SK-N-SH (cell line): ENCODE data around the gene PDIA4. TPM values are rescaled to one million over a fixed set of nuclear protein-coding genes. Genes with fewer than 3 reads are reported as not detected.

Experiments used
- CTCF ChIA-PET: fragments of 300-600, 350-600 bp; formaldehyde crosslinking; extraction: SDS; loops from one replicate; lab custom pipeline; 2021; lab: Yijun Ruan, JAX
- POLR2A ChIA-PET: fragments of 350-600 bp; sonication (Branson Sonifier 250); formaldehyde crosslinking; extraction: SDS; loops from one replicate; lab custom pipeline; 2020; ENCODE audit warnings: antibody characterized with exemption, inconsistent platforms; lab: Yijun Ruan, JAX
- DNase-seq: peaks from one replicate; pipeline ENCODE4 v3.0.0; 2012
- H2AFZ ChIP-seq: fragments of 200-600 bp; sonication (generic); 2 replicates; pipeline ENCODE4 v1.8.1; 2016; ENCODE audit warnings: antibody characterized with exemption, mild to moderate bottlenecking, low read depth
- H3F3A ChIP-seq: fragments of 200-600 bp; sonication (generic); replicated peaks from 2 replicates; pipeline ENCODE3; 2016; ENCODE audit warnings: antibody characterized with exemption, mild to moderate bottlenecking; ENCODE audit not compliant: insufficient read depth
- H3K27ac ChIP-seq, 2 experiments: fragments of 200-500 bp in 1 of 2; fragments of 200-600 bp in 1 of 2; sonication (Bioruptor generic) in 1 of 2; sonication (generic), shearing (Covaris generic) in 1 of 2; 2 replicates each; pipeline versions ENCODE4 v1.5.1 to v1.6.1; 2014 to 2016; ENCODE audit warnings: low read depth in 2 of 2, inconsistent platforms in 1 of 2, low read length in 1 of 2, mild to moderate bottlenecking in 1 of 2, mixed read lengths in 1 of 2
- H3K27me3 ChIP-seq: fragments of 200-600 bp; sonication (generic), shearing (Covaris generic); 2 replicates; pipeline ENCODE4 v1.6.1; 2016; ENCODE audit warnings: mixed run types; ENCODE audit not compliant: insufficient read depth
- H3K36me3 ChIP-seq, 2 experiments: fragments of 200-500 bp in 1 of 2; fragments of 200-600 bp in 1 of 2; sonication (Bioruptor generic) in 1 of 2; sonication (generic) in 1 of 2; replicated peaks in 1 of 2; 2 replicates each; pipeline versions ENCODE3 to v1.5.1; 2014 to 2016; ENCODE audit warnings: low read length in 1 of 2, mild to moderate bottlenecking in 1 of 2; ENCODE audit not compliant: insufficient read depth in 2 of 2, control insufficient read depth in 1 of 2
- H3K4me1 ChIP-seq, 2 experiments: fragments of 200-500 bp in 1 of 2; fragments of 200-600 bp in 1 of 2; sonication (Bioruptor generic) in 1 of 2; sonication (generic), shearing (Covaris generic) in 1 of 2; 2 replicates each; pipeline versions ENCODE4 v1.5.1 to v1.6.1; 2014 to 2016; ENCODE audit warnings: low read depth in 1 of 2, low read length in 1 of 2, mixed run types in 1 of 2; ENCODE audit not compliant: insufficient read depth in 2 of 2, control insufficient read depth in 1 of 2
- H3K4me2 ChIP-seq: fragments of 200-600 bp; sonication (generic), shearing (Covaris generic); 2 replicates; pipeline ENCODE4 v1.6.1; 2017; ENCODE audit warnings: mixed run types
- H3K4me3 ChIP-seq, 2 experiments: fragments of 200-500 bp in 1 of 2; fragments of 200-600 bp in 1 of 2; sonication (Bioruptor generic) in 1 of 2; sonication (generic), shearing (Covaris generic) in 1 of 2; 2 replicates each; pipeline versions ENCODE4 v1.5.1 to v1.8.1; 2014 to 2016; ENCODE audit warnings: low read depth in 2 of 2, inconsistent platforms in 1 of 2, low read length in 1 of 2, mild to moderate bottlenecking in 1 of 2, mixed read lengths in 1 of 2, moderate library complexity in 1 of 2
- H3K79me2 ChIP-seq: fragments of 200-600 bp; sonication (generic); 2 replicates; pipeline ENCODE4 v1.8.1; 2017; ENCODE audit warnings: mild to moderate bottlenecking; ENCODE audit not compliant: insufficient read depth
- H3K9ac ChIP-seq: fragments of 200-600 bp; sonication (generic); 2 replicates; pipeline ENCODE4 v1.6.1; 2017; ENCODE audit warnings: mixed run types
- H3K9me2 ChIP-seq: fragments of 200-600 bp; sonication (generic); 2 replicates; pipeline ENCODE4 v1.6.1; 2017; ENCODE audit warnings: mixed run types
- H3K9me3 ChIP-seq: fragments of 200-600 bp; sonication (generic); 2 replicates; pipeline ENCODE4 v1.6.1; 2017; ENCODE audit warnings: mixed run types, mild to moderate bottlenecking, moderate library complexity
- H4K20me1 ChIP-seq: fragments of 200-600 bp; sonication (generic); 2 replicates; pipeline ENCODE4 v1.6.1; 2017; ENCODE audit warnings: mild to moderate bottlenecking, mixed run types; ENCODE audit not compliant: insufficient read depth
- CTCF ChIP-seq: fragments of 200-600 bp; sonication (generic); IDR thresholded peaks from 2 replicates; pipeline ENCODE4 v1.6.1; 2017; ENCODE audit warnings: antibody characterized with exemption, mild to moderate bottlenecking, moderate library complexity
- GATA2 ChIP-seq: sonication (generic); formaldehyde crosslinking; IDR thresholded peaks from 2 replicates; pipeline ENCODE4 v1.5.0; 2020; ENCODE audit warnings: mild to moderate bottlenecking, missing genetic modification reagents
- IRF3 ChIP-seq: fragments of 150-350 bp; IDR thresholded peaks from 2 replicates; pipeline ENCODE4 v1.6.1; 2016; ENCODE audit warnings: mild to moderate bottlenecking, low read depth, low read length
- JUND ChIP-seq: IDR thresholded peaks from 2 replicates; pipeline ENCODE4 v1.4.0; 2012
- RCOR1 ChIP-seq: fragments of 150-350 bp; IDR thresholded peaks from 2 replicates; pipeline ENCODE4 v1.6.1; 2017; ENCODE audit warnings: antibody characterized with exemption, low read length
- SMC3 ChIP-seq: IDR thresholded peaks from 2 replicates; pipeline ENCODE4 v1.6.1; 2012; ENCODE audit warnings: low read depth, low read length, improper control_type of control experiment
- TAF1 ChIP-seq: IDR thresholded peaks from 2 replicates; pipeline ENCODE4 v1.6.1; 2012; ENCODE audit warnings: low read depth, mild to moderate bottlenecking, low read length, moderate library complexity, borderline replicate concordance
- TCF12 ChIP-seq: IDR thresholded peaks from 2 replicates; pipeline ENCODE4 v1.4.0; 2012
- USF1 ChIP-seq: IDR thresholded peaks from 2 replicates; pipeline ENCODE4 v1.4.0; 2012; ENCODE audit warnings: low read depth, borderline replicate concordance
- YY1 ChIP-seq: IDR thresholded peaks from 2 replicates; pipeline ENCODE4 v1.4.0; 2012; ENCODE audit warnings: low read depth, mild to moderate bottlenecking
- WGBS: methylation state at CpG from one replicate; pipeline ENCODE4 v1.1.6; 2017; ENCODE audit warnings: low lambda C conversion rate; 5-methylcytosine and 5-hydroxymethylcytosine counted together
- polyA plus RNA-seq, 3 experiments: library from polyadenylated mRNA; depleted of rRNA; stranded (reverse); fragments of >200 nt; gene quantifications; 2 replicates each; pipeline ENCODE4 v1.2.3, GENCODE V29; 2012

Gene PDIA4
- polyA plus RNA-seq, 1 of the 3 experiments (the other 2 are of a cell fraction) = 400 TPM

GRCh38 chr7:149074116-149074885, 46.0 kb upstream of the PDIA4 start:
- no peak for DNase-seq
- Histone ChIP-seq H3K36me3 (peaks cover 38 to 43% of the 10 kb centered on the region in 2 experiments), H3K27ac (no peak overlapping the region), H3K27me3 (no peaks in the 10 kb centered on the region), H3K79me2 (peaks cover 16% of the 10 kb centered on the region; the same call in 1 of the 2 replicates), H4K20me1 (no peaks in the 10 kb centered on the region), H3K9me3 (no peaks in the 10 kb centered on the region), H3F3A (no peaks in the 10 kb centered on the region), H3K4me3 (no peak overlapping the region), H3K4me2 (no peak overlapping the region), H3K9me2 (no peaks in the 10 kb centered on the region), H3K9ac (no peak overlapping the region), H3K4me1 (no peaks in the 10 kb centered on the region), H2AFZ (no peak overlapping the region)
- WGBS = 97% methylated on average over 3 of the region's 3 CpGs
- CTCF ChIA-PET = interaction anchor here (0.7 to 5.7 kb wide), 4 partner anchors 9 to 69 kb away, joined by 3 to 25 read pairs (median 3); no protein-coding TSS in a partner anchor
- TF ChIP-seq YY1 = no peak
- POLR2A ChIA-PET = no interaction called here

GRCh38 chr7:149072438-149072775, 44.1 kb upstream of the PDIA4 start:
- H3K4me1 ChIP-seq = no peaks in the 10 kb centered on the region
- no peaks in the 10 kb centered on the region for H4K20me1 ChIP-seq
- H3K4me3 ChIP-seq = no peak overlapping the region
- ChIA-PET CTCF (interaction anchor here (0.8 to 2.4 kb wide), 5 partner anchors 15 to 75 kb away, joined by 3 to 8 read pairs (median 4); partner anchors contain the start of genes ZNF398 and ZNF425), POLR2A (no interaction called here)
- no peak overlapping the region for H3K27ac ChIP-seq
- DNase-seq = no peak
- no peak overlapping the region for H3K4me2 ChIP-seq
- no peaks in the 10 kb centered on the region for H3F3A ChIP-seq
- peaks cover 4% of the 10 kb centered on the region; the same call in 1 of the 2 replicates for H3K79me2 ChIP-seq
- no peaks in the 10 kb centered on the region for H3K9me2 ChIP-seq
- H2AFZ ChIP-seq = no peak overlapping the region
- H3K9me3 ChIP-seq = no peaks in the 10 kb centered on the region
- H3K36me3 ChIP-seq = peaks cover 39 to 47% of the 10 kb centered on the region in 2 experiments
- TF ChIP-seq CTCF (no peak), USF1 (no peak), YY1 (no peak), RCOR1 (no peak), IRF3 (no peak), SMC3 (no peak), JUND (no peak), TCF12 (no peak), GATA2 (CRISPR knock-in tag) (no peak), TAF1 (no peak)
- H3K9ac ChIP-seq = no peak overlapping the region
- WGBS = 97% methylated on average over 4 of the region's 4 CpGs
- no peaks in the 10 kb centered on the region for H3K27me3 ChIP-seq
